Stromal cell of bone marrow (primary cell): ENCODE results near the gene ALPL.
"Not testable (repeated sequence)": the region's sequence is repeated elsewhere in the genome, so short reads cannot be mapped to it uniquely, and the experiment has no call there.

Experiments used
- DNase-seq: peaks from one replicate; pipeline ENCODE4 v3.0.0-alpha.2; 2012; ENCODE audit warnings: low read depth

The ALPL gene

DNA sequence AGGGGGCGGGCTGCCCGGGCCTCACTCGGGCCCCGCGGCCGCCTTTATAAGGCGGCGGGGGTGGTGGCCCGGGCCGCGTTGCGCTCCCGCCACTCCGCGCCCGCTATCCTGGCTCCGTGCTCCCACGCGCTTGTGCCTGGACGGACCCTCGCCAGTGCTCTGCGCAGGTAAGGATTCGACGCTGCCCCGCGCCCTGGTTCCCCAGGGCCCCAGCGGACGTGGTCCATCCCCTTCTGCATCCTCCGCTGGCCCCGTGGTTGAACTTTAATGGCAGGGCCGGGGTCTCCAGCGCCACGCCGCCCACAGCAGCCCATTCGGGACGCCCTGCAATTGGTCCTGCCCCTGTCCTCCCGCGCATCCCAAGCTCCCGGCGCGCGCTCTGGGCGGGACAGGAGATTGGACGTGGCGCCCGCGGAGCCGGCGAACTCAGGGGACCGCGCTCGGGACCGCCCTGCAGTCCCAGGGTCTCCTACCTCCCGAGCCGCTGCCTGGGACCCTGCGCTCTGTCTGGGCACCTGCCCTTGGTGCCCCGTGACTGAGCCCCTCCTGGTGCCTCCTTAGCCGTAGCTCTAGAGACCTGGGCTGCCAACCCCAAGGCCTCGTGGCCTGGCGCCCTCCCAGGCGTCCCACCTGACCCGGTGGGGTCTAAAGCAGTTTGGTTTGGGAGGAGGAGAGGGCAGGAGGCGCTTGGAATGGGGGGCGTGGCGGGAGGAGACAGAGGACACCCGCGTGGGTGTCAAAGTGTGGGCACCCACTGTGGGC, at the start of gene ALPL:
ALPL (plus strand) TSS at position 73 of the 762 bp plus-strand sequence. CDS start 44,659 bp downstream, outside the sequence.
- DNase-seq, result no peak

DNA sequence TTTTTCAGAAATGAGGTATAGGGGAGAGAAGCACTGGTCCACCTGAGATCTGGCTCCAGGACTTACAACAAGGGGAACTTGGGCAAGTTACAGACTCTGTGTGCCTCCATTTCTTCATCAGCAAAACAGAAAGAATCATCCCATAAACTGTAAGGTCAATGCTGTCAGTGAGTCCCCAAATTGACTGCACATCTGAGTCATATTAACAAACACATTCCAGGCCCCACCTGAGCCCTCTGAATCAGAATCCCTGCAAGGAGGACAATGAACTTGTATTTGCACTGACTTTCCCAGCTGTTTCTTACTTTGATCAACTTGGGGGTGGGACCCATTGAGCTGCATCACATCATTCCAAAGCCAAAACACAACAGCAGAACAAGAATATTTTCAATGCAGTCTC, 44.1 kb upstream of the ALPL start:
- DNase-seq, result not testable (repeated sequence)

DNA sequence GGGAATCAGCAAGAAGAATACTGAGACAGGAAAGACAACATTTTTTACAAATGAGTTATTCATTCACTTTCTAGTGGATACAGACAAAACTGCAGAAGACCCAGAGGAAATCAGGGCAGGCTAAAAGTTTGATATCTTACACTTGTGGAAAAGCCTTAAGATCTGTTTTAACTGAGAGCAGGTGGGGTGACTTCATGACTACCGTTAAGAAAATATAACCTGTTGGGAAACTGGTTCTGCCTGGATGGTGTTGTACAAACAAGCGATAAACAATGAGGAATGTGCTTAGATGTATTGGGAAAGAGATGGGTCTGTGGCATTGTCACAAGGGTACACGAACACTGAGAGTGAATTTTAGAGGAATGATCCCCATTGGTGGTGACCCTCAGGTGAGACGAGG, 41.3 kb upstream of the ALPL start:
- DNase-seq, result not testable (repeated sequence)

DNA sequence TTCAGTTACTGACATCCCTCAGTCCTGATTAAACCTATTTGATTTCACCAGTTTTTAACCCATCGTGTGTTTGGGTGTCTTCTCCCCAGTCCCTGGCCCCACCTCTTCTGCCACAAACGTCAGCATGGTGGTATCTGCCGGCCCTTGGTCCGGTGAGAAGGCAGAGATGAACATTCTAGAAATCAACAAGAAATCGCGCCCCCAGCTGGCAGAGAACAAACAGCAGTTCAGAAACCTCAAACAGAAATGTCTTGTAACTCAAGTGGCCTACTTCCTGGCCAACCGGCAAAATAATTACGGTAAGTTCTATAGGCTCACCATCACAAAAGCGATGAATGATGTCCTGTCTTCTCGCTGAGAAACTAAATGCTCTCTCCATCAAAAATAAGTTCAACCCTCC, 40.6 kb upstream of the ALPL start:
- DNase-seq, result peak; percentile 10

DNA sequence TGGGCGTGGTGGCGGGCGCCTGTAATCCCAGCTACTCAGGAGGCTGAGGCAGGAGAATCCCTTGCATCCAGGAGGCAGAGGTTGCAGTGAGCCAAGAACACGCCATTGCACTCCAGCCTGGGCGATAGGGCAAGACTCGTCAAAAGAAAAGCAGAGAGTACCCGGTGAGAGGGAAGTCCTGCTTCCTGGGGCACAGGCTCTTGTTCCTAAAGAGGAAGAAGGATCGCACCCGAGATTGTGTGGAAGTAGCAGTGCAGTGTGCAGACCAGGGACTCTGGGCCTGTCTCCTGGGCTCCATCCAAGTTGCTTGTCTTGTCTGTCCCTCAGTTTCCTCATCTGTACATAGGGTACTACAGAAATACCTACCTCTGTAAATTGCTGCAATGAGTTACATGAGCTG, 39.6 kb upstream of the ALPL start:
- no peak for DNase-seq

DNA sequence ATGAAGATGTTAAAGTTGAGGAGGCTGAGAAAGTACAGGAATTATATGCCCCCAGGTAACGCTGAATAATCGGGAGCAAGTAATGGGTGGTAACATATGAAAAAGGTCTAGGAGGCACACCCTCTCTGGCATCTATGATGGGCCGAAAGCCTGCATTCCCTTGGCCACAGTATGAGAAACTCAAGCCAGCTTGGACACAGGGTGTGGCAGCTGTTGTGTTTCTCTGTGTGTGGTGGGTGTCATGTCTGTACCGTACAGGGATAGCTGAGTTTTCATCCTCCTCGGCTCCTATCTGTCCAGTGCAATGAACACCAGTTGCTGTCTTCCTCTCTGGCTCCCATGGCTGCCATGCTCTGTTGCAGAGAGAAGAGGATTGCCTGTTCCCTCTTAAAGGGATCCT, 36.4 kb upstream of the ALPL start:
- DNase-seq, result no peak

DNA sequence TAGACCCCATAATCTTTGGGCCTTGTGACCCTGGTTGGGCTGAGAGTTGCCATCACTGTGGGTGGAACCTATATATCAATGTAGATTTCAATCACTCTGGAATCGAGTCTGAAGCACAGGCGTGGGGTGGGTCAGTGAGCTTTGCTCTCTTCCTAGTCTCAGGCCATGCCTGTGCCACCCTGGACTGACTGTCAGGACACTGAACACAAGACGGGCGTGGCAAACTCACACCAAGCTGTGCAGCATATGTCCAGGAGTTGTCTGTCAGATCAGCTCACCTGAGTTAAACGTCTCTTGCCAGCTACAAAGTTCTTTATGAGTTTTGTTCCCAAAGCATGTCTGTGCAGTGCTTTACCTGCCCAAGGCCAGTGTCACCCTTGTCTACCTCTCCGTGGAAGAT, 30.9 kb upstream of the ALPL start:
- no peak for DNase-seq

DNA sequence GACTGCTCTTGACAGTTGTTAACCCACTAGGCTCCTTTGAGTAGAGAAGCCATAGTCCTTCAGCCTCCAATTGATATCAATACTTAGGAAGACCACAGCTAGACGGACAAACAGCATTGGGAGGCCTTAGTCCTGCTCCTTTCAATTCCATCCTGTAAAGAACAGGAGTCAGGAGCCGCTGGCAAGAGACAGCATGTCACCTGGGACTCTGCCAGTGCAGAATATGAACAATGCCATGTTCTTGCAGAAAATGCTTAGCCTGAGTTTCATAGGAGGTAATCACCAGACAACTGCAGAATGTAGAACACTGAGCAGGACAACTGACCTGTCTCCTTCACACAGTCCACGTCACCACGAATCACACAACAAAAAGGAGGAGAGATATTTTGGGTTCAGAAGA, 25.3 kb upstream of the ALPL start:
- DNase-seq, result not testable (repeated sequence)

DNA sequence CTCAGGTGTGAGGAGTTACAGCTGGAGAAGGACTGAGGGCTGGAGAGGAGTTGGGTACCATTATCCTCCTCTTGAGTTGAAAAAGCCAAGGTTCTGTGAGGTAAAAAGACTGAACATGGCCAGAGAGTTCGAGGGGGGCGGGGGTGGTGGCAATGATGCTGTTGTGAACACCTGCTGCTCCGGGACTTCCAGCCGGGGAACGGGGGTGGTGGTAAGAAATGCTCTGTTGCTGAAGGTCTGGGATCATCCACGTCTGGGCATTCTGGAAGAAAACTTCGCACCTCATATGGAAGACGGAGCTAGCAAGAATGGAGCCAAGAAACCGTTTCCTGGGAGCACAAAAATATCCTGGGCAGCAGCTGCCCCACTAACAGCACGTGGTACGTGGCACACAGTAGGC, 20.1 kb upstream of the ALPL start:
- DNase-seq, result no peak

DNA sequence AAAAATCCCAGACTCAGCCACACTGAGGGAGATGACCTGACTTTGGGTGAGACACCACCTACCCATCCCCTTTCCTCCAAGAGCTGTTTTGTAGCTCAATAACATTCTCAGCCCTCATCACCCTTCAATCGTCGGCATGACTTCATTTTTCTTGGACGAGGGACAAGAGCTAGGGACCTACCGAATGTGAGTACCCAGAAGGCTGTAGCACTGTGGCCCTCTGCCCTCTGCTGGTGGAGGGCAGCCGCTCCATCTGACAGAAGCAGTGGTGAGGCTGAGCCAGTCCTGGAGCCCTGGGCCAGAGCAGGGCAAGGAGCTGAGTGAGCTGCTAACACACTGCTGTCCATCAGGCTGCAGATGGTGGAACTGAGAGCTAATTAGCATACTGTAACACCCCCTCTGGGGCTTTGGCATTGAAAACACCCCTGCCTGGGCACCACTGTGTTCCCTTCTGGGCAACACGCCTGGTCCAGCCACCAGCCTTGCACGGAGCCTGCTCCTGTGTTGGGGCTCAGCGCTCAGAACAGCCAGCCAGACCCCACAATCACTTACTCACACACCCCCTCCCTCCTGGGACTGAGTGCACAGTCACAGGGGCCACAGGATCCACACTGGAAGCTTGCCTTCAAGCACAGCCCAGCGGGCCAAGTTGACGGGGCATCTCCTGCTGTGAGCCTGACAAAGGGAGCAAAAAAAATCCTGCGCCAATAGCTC, 18.3 kb upstream of the ALPL start:
- peak; percentile 61 for DNase-seq

DNA sequence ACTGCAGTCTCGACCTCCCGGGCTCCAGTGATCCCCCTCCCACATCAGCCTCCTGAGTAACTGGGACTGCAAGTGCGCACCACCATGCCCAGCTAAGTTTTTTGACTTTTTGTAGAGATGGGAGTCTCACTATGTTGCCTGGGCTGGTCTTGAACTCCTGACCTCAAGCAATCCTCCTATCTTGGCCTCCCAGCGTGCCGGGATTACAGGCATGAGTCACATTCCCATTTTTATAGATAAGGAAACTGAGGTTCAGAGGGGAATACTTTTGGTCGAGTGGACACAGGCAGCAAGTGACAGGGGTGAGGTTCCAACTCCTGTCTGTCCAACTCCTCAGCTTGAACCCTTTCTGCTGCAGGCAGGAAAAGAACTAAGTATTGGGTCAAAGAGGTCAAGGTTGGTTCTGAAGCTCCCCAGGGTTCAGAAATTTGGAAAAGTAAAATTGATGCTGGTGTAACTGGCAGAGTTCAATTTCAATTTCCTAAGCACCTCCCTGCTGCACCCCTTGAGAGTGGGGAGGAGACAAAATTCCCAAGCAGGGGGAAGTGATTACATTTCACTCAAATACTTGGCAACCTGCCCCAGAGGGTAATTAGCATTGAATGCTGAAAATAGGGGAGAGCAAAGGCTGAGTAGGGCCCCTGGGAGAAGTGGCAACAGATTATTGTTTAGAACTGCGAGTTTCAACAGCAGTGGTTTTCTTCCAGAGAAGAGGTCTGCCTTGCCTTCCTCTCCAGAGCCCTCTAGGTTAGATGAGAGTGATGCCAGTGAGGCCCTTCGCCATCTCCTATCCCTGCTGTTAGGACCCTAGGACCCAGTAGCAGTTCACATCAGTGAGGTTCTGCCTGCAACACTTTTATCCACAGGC, 17.5 kb upstream of the ALPL start:
- no peak for DNase-seq

DNA sequence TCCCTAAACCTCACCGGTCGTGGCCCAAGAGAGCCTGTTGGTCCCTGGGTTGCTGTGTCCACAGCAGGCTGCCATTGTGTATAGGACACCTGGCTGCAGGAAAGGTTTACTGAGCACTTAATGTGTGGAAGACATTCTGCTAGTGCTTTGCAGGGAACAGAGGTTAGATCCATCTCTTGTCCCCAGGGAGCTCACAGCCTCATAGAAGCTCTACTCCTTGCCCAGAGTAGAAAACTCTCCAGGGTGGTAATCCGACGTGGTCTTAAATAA, 16.9 kb upstream of the ALPL start:
- no peak for DNase-seq

DNA sequence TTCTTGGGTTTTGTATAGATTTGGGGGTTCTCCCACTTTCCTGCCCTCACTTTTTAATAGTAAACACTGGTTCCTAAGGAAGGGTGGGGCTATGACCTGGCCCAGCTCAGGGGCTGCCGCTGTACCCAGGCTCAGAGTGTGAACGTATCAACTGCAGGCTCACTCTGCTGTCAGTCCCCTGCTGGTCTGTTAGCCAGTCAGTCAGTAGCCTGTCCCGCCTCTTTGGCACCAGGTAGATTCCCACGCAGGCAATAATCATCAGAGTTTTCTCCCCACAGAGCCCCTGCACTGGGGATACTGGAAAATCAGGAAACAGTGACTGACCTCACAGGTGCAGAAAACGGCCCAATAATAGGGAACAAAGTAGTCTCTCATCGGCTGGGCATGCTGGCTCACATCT, 15.0 kb upstream of the ALPL start:
- DNase-seq, result no peak

DNA sequence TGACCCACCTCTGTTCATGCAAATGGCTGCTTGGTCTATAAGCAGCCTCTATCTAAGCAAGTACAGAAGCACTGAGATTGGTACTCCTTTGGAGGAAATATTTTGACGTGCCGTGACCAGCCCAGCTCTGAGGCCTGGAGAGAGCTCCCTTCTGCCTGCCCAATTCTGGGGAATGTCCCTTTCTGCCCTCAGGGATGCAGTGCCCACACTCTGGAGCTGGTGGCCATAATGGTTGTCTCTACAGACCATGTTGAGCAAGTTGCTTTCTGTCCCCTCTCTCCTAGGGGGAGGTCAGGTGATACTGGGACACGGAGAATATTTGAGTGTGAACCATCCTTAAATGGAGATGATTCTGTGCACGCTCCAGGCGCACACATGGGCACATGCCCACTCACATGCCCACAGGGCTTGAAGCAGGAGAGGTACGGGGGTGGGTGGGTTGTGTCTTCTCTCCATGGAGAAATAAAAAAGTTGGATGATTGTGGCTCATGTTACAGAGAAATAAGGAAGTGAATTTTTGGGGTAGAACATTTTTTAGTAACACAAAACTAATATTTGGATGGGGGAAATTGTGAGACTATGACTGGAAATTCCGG, 13.9 kb upstream of the ALPL start:
- no peak for DNase-seq

DNA sequence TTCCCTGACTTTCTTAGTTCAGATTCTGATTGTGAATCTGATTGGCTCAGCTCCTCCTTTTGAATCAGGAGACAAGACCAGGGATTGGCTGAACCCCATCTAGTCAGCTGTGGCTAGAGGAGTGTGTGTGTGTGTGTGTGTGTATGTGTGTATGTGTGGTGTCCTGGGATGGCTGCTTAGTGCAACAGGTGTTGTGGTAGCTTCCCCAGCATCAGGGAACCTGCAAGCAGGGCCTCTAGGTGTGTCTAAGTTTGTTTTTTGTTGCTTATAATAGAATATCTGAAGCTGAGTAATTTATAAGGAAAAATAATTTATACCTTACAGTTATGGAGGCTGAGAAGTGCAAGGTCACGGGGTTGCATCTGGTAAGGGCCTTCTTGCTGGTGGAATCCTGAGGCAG, 13.2 kb upstream of the ALPL start:
- DNase-seq, result no peak

DNA sequence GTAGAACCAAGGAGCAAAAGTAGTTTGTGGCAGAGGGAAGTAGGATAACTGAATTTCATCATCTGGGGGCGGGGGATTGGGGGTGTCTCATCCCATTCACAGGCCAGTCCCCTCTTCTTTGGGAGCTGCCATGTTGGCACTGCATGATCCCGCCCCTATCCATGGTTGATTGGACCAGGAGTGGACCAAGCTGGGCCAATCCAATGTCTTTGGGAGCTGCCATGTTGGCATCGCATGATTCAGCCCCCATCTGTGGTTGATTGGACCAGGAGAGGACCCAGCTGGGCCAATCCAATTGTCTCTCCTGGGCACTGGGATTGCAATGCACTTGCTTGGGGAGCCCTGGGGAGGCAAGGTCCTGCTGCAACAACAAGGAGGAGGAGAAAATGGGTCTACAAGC, 12.3 kb upstream of the ALPL start:
- no peak for DNase-seq

DNA sequence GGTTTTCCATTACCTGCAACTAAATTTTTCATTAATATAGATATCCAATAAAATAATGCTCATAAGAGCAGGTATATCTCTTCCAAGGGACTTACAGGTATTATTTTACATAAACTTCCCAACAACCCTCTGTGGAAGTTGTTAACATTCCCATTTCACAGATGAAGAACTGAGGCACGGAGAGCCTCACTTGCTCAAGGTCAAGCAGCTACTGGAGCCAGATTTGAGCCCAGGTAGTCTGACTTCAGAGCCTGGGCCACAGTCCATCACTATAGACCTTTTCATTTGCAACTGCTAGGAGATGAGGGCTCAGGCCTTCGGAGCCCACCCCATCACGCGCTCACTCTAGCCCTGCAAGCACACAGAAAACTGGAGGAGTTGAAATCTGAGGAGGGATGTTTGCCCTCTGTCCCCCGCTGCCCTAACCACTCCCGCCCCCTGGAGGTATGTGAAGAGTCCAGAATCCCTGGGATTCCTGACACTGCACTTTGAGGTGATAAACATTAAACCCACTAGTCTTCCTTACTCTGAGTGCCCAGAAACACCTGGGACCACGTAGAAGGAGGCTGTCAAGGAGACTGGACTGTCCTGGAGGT, 11.7 kb upstream of the ALPL start:
- no peak for DNase-seq

DNA sequence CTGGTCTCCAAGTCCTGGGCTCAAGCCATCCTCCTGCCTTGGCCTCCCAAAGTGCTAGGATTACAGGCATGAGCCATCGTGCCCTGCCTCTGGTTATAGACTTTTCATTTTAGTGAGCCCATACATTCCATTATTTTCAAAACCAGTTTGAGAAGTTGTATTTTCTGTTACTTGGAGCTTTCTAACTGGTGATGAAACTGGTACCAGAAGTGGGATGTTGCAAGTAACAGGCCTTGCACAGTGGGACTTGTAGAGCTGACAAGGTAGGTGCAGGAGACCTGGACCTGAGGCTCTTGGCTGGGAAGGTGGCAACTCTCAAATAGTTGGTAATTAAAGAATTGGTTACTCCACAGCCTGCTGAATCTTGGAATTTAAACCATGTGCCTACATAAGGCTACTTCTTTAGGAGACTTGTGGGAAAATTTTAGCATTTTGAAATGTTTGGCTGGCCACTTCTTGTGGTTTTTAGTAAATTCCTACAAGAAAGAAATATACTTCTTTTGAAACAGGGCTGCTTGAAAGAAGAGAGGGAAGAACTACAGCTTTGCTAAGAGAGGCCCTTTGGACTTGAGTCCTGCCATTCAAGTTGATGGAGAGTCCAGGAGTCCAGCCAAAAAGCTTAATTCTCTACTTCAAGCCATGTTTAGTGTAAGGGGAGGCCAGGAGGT, 9.8 kb upstream of the ALPL start:
- no peak for DNase-seq

DNA sequence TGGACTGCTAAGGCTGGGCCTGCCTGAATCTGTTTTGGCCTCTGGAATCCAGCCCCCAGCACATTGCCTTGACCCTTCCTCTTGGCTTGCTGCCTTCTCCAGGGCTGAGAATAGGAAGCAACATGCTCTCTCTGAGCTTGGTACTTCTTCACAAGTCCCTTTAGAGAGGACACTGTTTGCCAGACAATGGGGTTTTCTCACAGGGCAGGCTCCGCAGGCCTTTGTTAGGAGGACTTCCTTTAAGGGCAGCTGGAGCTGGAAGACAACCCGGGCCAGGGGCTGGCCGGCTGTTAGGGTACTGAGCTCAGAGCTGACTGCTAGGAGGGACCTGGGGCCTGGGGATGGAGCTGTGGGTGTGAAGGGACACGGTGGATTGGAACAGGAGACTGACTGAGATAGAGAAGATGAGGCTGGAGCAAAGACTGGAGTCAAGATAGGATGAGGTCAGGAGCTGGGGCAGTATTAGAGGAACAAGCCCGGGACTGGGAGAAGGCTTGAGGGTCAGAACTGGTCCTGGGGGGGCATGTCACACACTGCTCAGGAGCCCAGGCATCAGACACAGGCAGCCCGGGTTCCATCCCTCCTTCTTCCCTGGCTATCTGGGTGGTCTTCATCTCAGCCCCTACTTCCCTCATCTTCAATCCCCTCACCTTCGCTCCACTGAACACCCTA, 5.4 kb upstream of the ALPL start:
- no peak for DNase-seq

DNA sequence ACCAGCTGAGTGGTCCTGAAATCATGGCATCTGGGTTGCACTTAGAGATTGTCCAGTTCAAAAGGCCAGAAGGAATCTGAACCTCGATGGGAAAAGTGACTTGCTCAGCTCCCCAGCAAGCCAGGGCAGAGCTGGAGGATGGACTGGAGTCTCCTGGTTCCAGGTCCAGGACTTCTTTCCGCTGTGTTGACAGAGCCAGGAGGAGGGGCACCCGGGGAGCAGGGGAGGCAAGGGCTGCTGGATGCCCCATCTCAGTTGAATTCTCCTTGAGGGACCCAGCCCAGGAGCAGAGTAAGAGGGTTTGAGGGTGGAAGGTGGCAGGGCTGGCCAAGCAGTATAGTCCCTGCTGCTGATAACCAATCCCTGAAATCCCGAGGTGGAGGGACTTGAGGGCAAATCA, 2.4 kb upstream of the ALPL start:
- DNase-seq, result no peak
